Measurements from ENCODE around the gene EEF1AKMT1.

DNA sequence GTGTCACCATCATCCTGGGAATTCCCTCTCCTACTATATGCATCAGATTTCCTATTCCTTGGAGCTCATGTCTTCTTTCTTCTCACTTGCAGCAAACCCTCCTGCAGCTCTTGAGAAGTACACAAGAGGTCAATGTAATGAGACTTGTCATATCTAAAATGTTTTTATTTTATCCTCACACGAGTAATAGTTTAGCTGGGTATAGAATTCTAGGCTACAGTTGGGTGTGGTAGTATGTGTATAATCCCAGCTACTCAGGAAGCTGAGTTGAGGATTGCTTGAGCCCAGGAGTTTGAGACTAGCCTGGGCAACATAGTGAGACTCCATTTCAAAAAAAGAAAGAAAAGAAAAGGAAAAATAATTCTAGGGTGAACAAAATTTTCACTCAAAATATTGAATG, 24.4 kb downstream of the EEF1AKMT1 start:
- no peak for TF ChIP-seq EZH2 (IDR thresholded peaks at IDR 0.05; ENCODE audit: insufficient read depth, poor library complexity, severe bottlenecking)
- TF ChIP-seq EZH2phosphoT487 (IDR thresholded peaks at IDR 0.05; ENCODE audit: insufficient read depth, low read depth) = no peak
